Endometrial microvascular endothelial cells (primary cell): ENCODE data around the gene NRARP. TPM values are rescaled to one million over a fixed set of nuclear protein-coding genes. Genes with fewer than 3 reads are reported as not detected.

Source experiments
- in situ Hi-C: cut with HindIII; loops from 2 replicates; pipeline ENCODE4 v1.10.0; 2017; ENCODE audit warnings: low sequenced_read_pairs, low pct_unique_long_range_greater_than_20kb; ENCODE audit errors: inconsistent ontology term
- total RNA-seq: library from RNA; depleted of rRNA; stranded (reverse); fragments of >200 nt; gene quantifications from one replicate; pipeline ENCODE4 v1.2.3, GENCODE V29; 2015; ENCODE audit errors: inconsistent ontology term

Gene NRARP
- total RNA-seq, 1 donor from 2014 or later, result 16.1 TPM

DNA sequence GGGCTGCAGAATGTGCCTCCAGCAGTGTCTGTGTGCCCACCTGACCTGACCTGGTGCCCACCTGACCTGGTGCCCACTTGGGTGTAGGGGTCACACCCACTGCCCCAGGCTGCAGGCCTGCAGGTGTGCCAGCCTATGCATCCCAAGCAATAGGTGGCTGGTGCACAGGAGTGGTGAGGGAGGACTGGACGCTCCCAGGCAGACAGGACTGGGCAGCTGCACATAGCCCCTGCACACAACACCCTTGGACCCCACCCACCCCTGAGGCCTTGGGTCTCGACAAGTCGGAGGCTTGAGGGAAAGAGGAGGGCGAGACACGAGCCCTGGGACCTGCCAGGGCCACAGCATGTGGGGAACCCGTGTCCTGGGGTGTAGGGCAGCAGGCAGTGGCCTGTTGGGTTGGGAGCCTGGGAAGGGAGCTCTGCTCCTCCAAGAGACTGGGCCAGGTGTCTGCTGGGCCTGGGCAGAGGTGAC, 10.8 kb upstream of the NRARP start:
- in situ Hi-C loops, result no loop called here

DNA sequence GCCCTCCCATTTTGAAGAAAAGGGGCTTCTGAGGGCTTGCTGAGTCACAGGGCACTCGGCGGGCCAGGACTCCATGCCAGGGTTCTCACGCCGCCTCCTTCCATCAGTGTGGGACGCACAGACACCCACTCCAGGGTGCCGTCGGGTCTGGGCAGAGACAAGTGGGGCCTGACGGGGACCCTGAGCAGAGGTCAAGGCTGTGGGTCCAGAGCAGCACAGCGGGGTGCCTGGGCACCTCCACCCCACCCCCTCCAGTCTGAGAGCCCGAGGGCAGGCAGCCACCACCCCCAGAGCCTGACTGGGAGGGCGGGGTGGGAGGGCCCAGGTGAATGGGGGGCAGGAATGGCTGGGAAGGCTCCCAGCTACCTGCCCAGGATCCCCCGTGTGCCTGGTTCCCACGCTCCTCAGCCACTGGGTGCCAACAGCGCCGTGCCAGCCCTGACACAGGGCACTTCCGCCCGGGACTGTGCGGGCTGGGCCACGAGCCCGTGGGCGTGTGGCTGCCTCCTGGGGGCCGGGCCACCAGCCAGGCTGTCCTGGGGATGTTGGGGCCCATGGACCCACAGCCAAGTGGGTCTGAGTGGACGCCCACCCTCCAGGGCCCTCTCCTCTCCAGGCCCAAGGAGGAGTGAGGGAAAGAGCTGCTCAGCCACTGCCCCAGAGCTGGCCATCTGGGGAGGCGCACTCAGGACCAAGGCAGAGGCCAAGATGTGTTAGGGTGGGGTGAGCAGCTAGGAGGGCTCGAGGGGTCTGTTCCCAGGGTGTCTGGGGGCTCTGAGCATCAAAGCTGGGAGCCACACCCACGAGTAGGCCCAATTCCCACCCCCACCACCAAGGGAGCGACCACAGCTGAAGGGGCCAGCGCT, 10.1 kb upstream of the NRARP start:
- in situ Hi-C loops, result no loop called here

DNA sequence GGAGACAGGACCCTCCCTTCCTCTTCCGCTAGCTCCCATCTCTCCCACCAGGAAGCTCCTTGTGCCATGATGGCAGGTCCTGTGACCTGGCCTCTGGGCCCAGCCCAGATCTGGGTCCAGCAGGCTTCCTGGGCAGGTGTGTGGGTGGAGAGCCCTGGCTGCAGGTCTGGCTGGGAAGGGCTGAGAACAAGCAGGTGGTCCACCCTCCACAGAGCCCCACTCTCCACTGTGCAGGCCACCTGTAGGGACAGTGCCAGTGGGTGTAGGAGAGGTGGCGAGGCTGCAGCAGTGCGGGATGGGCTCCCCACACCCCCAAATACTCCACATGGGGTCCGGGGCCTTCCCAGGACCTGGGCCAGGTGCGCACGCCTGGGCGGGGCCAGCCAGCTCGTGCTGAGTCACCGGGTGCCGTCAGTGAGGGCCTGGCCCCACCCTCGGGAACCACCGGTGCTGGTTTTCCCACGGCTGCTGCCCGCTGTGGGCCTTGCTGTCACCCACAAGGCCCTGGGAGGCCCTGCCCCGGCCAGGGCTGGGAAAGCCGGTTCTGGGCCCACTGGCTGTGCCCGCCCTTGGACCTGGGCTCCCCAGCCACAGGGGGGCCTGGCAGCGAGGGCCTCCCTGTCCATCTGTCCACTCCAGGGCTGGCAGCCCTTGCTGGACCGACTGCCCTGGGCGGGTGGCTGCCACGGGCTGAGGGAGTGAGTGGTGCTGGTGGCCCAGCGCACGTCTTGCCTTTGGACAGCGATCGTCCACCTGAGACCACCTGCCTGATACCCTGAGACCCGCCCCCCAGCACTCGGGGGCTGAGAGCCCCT, 9.3 kb upstream of the NRARP start:
- in situ Hi-C loops, result no loop called here

DNA sequence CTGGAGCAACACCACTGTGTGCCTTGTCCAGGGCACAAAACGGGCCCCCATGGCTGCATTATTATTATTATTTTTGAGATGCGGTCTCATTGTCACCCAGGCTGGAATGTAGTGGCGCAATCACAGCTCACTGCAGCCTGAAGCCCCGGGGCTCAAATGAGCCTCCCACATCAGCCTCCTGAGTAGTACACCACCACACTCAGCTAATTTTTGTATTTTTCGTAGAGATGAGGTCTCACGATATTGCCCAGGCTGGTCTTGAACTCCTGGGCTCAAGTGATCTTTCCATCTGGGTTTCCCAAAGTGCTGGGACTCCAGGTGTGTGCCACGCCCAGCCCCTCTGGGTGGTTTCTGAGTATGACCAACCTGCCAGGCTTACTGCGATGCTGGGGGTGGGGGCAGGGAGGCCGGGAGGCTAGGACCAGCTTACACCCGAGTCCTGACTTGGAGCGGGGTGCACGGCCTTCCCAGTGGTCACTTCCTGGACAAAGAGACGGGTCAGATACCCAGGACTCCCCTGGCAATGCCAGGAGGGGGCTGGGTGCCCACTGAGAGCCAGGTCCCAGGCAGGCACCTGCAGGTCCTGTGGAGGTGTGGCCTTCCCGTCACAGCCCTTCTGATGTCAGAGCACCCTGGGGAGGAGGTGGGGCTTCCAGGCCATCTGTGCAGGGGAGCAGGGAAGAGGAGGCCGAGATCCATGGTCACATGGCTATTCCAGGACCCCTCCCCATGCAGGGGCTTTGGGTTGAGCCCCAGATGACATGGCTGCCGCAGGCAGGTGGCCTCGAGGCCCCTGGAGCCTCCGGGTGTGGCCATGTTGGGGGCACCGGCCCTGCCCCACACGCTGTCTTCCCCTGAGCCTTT, 8.3 kb upstream of the NRARP start:
- in situ Hi-C loops, result no loop called here

DNA sequence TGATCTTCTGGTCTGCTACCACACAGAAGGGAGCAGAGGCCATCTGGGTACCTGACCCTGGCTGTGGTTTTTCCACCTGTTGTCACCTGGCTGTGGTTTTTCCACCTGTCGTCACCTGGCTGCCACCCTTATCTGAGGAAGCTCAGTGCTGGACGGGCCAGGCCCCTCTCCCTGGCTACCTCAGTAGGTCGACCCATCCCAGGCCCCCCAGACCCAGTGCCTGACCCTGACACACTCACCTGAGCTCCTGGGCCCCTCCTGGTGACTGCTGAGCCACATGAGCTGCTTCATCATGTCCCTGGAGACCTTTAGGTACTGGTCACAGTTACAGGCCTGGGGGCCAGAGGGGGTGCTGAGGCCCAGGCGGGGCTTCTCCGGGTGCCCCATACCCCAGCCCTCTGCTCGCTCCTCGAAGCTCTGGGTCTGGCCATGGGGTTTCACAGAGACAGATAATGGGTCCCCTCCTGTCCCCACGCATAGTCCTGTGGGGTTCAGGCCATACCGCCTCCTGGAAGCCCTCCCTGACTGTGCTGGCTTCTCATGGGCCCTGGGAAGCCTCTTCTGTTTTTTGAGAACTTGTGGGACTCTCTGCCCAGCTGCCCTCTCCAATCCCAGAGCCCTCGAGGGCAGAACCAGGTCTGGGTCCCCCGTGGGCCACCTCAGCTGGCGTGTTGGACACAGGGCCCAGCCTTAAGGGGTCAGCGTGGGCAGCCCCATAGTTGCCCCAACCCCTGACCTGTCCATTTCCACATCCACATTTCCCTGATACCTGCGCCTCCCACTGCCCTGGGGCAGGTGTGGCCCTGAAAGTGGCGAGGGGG, 7.5 kb upstream of the NRARP start:
- in situ Hi-C loops, result no loop called here

DNA sequence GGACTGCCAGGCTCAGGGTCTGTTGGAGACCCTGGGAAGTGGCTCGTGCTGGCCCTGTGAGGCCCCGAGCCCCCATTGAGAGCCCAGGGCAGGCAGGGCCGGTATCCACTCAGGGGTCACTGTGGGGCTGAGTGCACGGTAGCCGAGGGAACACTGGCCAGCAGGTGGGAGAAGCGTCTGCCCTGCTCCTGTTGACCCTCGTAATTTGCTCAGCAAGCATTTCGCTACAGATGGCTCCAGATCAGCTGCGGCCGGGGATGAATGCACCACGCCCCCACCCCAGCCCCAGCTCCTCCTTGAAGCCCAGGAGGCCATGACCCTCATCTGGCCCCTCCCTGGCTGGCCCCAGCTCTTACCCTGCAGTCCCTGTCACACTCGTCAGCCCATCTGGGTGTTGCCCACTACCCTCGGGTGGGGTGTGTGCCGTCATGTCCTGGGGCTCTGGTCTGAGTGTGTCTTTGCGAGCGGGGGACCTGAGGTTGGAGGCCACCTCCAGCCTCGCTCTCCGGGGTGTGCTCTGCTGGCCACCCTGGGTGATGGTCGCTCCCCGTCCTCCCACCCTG, 6.1 kb upstream of the NRARP start:
- in situ Hi-C loops, result no loop called here

GRCh38 chr9:137307255-137308056, 5.4 kb upstream of the NRARP start:
- in situ Hi-C loops, result no loop called here

GRCh38 chr9:137306850-137307254, 4.8 kb upstream of the NRARP start:
- in situ Hi-C loops, result no loop called here

DNA sequence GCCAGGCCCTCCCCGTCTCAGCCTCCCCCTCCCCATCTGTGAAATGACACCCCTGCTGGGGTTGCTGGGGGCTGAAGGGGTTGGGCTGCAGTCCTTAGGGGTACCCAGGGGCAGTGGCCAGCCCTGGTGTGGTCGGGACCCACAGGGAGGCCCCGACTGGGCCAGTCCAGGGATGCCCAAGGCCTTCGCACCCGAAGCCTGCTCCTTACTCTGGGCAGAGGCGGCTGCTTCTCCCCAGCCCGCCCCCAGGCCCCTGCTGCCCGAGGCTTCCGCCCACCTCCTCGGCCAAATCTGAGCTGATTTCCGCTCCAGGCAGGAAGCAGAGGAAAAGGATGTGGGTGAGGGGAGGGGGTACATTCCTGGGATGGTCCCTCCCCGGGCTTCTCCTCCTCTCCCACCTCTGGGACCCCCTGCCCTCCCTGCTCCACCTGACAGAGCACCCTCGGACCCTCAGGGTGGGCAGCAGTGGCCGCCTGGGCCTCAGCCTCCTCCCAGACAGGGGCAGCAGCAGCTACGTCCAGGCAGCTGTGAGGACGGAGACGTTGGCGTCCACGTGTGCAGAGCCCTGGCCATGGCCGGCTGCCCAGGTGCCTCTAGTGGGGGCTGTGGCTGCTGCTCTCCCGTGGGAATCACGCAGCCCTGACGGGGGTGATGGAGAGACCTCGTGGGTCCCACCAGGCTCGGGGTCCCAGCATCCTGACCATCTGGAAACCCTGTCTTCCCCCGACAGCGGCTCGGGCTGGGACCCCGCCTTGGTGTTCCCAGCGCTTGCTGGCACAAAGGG, 4.2 kb upstream of the NRARP start:
- in situ Hi-C loops, result no loop called here

- in situ Hi-C loops, result no loop called here
These were observed 3.7 kb upstream of the NRARP start for GRCh38 chr9:137305798-137306065.

GRCh38 chr9:137305060-137305797, 3.2 kb upstream of the NRARP start:
- in situ Hi-C loops, result no loop called here

GRCh38 chr9:137304383-137305059, 2.5 kb upstream of the NRARP start:
- in situ Hi-C loops, result no loop called here

- in situ Hi-C loops, result no loop called here
These were observed 1.9 kb upstream of the NRARP start for GRCh38 chr9:137303893-137304382.

- in situ Hi-C loops, result no loop called here
These were observed 1.3 kb upstream of the NRARP start for GRCh38 chr9:137303151-137303892.
